IPS-15b (cell line): ENCODE data around the gene REEP5.

Source experiments
- H3K27me3 ChIP-seq: one replicate; pipeline ENCODE4 v1.6.1; 2013; ENCODE audit warnings: low read length; ENCODE audit not compliant: control insufficient read depth, insufficient read depth
- H3K36me3 ChIP-seq: one replicate; pipeline ENCODE4 v1.6.1; 2013; ENCODE audit warnings: low read length; ENCODE audit not compliant: control insufficient read depth, insufficient read depth
- H3K4me1 ChIP-seq: one replicate; pipeline ENCODE4 v1.6.1; 2013; ENCODE audit warnings: mild to moderate bottlenecking, low read length; ENCODE audit not compliant: control insufficient read depth, insufficient read depth
- H3K4me3 ChIP-seq: one replicate; pipeline ENCODE4 v1.5.1; 2013; ENCODE audit warnings: low read depth, low read length
- H3K9ac ChIP-seq: one replicate; pipeline ENCODE4 v1.6.1; 2013; ENCODE audit warnings: low read depth, mild to moderate bottlenecking, low read length
- H3K9me3 ChIP-seq: one replicate; pipeline ENCODE4 v1.6.1; 2013; ENCODE audit warnings: mild to moderate bottlenecking, low read length; ENCODE audit not compliant: control insufficient read depth, insufficient read depth

Gene REEP5

DNA sequence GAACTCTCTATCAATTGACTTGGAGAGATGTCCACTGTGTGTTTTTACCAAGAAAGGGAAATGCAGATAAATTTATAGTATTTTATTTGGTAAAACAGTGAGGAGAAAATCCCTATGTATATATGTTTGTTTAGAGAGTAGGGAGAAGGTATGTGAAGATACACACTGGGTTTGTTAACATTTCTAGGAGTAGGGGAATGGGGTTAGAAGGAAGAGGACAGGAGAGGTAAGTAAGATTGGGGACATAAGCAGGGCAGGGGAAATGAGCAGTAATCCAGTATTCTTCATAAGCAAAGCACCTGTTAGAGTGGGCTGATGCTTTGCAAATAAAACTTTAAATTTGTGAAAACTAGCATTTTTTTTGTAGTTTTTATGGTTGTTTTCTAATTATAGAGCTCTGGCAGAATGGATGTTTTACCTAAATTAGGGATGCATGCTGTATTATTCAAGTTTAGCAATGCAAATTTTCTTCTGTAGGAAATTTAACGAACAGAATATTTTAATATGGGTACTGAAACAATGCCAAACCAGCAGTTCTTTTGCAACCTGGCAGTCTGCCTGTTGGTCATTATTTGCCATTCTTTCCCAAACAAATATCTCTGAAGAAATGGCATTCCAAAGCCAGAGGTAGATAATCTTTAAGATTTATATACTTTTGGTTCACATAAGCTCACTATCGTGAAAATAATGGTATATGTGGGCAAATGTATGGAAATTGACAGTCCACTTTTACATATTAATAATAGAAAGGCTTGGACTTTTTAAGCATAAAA lies 35.2 kb upstream of the REEP5 start:
- Histone ChIP-seq H3K36me3 (no peaks in the 10 kb centered on the region), H3K4me1 (no peaks in the 10 kb centered on the region), H3K9ac (no peak overlapping the region), H3K9me3 (no peaks in the 10 kb centered on the region), H3K4me3 (no peak overlapping the region), H3K27me3 (no peaks in the 10 kb centered on the region)

DNA sequence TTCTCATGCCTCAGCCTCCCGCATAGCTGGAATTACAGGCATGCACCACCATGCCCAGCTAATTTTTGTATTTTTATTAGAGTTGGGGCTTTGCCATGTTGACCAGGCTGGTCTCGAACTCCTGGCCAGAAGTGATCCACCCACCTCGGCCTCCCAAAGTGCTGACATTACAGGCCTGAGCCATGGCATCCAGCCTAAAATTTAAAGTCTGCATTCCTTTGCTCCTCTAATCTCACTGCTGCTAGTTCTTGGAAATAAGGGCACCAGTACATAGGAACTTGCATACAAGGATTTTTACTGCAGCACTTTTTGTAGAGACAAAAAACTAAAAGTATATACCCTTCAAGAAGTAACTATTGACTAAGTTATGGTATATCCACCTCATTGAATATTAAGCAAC lies 34.6 kb upstream of the REEP5 start:
- no peaks in the 10 kb centered on the region for H3K9me3 ChIP-seq
- H3K4me3 ChIP-seq: no peak overlapping the region
- H3K9ac ChIP-seq: no peak overlapping the region
- no peaks in the 10 kb centered on the region for H3K4me1 ChIP-seq
- H3K27me3 ChIP-seq: no peaks in the 10 kb centered on the region
- no peaks in the 10 kb centered on the region for H3K36me3 ChIP-seq

DNA sequence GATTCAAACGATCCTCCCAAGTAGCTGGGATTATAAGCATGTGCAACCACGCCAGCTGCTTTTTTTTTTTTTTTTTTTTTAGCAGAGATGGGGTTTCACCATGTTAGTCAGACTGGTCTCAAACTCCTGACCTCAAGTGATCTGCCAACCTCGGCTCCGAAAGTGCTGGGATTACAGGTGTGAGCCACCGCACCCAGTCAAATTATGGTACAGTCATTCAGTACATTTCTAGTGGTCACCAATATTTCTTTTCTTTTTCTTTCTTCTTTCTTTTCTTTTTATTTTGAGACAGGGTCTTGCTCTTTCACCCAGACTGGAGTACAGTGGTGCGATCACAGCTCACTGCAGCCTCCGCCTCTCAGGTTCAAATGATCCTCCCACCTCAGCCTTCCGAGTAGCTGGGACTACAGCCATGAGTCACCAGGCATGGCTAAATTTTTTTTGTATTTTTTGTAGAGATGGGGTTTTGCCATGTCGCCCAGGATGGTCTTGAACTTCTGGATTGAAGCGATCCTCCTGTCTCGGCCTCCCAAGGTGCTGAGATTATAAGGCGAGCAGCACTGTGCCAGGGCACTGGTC lies 29.2 kb upstream of the REEP5 start:
- no peaks in the 10 kb centered on the region for H3K27me3 ChIP-seq
- no peak overlapping the region for H3K4me3 ChIP-seq
- no peaks in the 10 kb centered on the region for H3K9me3 ChIP-seq
- no peaks in the 10 kb centered on the region for H3K36me3 ChIP-seq
- no peaks in the 10 kb centered on the region for H3K4me1 ChIP-seq
- H3K9ac ChIP-seq: no peak overlapping the region

DNA sequence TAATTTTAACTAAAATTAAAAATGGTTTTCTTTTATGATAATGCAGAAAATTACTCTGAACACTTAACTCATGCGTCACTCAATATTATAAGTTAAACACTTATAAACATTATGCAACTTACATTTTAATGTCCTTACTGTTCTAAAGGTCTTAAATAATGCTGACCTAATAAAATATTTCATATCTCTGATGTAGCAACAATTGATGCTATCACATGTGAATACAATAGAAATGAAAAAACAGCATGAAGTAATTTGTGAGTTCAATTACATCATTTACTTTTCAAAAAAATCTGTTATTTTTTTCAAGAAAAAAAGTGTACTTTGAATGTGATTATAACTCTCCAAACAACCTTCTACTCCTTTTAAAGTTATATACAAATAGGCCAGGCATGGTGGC lies 26.4 kb upstream of the REEP5 start:
- Histone ChIP-seq H3K36me3 (no peaks in the 10 kb centered on the region), H3K4me1 (no peaks in the 10 kb centered on the region), H3K9ac (no peak overlapping the region), H3K27me3 (no peaks in the 10 kb centered on the region), H3K4me3 (no peak overlapping the region), H3K9me3 (no peaks in the 10 kb centered on the region)

DNA sequence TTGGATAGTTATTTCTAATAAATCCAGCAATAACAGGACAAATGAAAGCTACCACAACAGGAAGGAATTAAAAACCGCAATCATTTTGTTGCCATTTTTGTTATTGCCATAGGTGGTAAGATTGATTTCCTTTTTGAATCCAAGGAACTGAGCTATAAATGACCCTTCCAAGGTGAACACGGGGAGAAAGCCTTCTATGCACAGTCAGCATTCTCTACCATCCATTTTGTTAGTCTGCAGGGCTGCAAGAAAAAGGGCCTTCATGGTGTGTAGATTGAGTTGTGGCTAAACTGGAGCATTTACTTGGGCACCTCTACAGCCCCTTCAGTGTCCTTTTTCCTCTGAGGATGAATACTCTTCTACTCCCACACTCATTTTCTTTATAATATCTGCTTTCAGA lies 18.6 kb upstream of the REEP5 start:
- no peak overlapping the region for H3K9ac ChIP-seq
- H3K36me3 ChIP-seq: no peaks in the 10 kb centered on the region
- no peaks in the 10 kb centered on the region for H3K27me3 ChIP-seq
- H3K9me3 ChIP-seq: no peaks in the 10 kb centered on the region
- H3K4me1 ChIP-seq: no peaks in the 10 kb centered on the region
- H3K4me3 ChIP-seq: no peak overlapping the region

DNA sequence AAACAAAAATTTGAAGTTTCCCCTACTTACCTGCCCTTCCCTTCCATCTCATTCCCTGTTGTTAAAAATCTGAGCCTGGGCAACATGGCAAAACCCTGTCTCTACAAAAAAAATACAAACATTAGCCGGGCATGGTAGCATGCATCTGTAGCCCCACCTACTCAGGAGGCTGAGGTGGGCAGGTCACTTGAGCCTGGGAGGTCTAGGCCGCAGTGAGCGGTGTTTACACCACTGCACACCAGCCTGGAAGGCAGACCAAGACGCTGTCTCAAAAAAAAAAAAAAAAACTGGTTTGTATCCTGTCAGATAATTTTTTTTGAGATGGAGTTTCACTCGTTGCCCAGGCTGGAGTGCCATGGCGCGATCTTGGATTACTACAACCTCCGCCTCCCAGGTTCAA lies 16.3 kb upstream of the REEP5 start:
- Histone ChIP-seq H3K9me3 (no peaks in the 10 kb centered on the region), H3K27me3 (no peaks in the 10 kb centered on the region), H3K36me3 (no peaks in the 10 kb centered on the region), H3K4me1 (no peaks in the 10 kb centered on the region), H3K9ac (no peak overlapping the region), H3K4me3 (no peak overlapping the region)

DNA sequence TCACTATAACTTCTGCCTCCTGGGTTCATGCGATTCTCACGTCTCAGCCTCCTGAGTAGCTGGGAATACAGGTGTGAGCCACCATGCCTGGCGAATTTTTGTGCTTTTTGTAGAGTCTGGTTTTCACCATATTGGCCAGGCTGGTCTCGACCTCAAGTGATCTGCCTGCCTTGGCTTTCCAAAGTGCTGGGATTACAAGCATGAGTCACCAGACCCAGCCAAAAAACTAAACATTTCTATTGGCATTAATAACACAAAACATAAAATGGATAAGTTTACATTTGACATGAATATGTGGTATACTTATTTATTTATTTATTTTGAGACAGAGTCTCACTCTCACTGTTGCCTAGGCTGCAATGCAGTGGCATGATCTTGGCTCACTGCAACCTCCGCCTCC lies 13.6 kb upstream of the REEP5 start:
- H3K27me3 ChIP-seq: no peaks in the 10 kb centered on the region
- no peaks in the 10 kb centered on the region for H3K9me3 ChIP-seq
- no peaks in the 10 kb centered on the region for H3K36me3 ChIP-seq
- no peaks in the 10 kb centered on the region for H3K4me1 ChIP-seq
- no peak overlapping the region for H3K9ac ChIP-seq
- no peak overlapping the region for H3K4me3 ChIP-seq

DNA sequence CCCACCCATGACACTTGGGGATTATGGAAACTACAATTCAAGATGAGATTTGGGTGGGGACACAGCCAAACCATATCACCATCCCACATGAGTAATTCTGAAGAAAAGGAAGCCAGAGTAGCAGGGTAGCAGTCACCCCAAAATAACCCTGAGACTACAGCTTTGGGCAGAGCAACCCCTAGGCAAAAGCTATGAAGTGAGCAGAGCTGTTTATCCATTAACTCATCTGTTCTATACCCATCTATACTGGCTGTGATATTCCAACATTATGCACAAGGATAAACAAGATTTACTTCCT lies 12.3 kb upstream of the REEP5 start:
- Histone ChIP-seq H3K9ac (no peak overlapping the region), H3K9me3 (no peaks in the 10 kb centered on the region), H3K27me3 (no peaks in the 10 kb centered on the region), H3K4me3 (no peak overlapping the region), H3K4me1 (no peaks in the 10 kb centered on the region), H3K36me3 (no peaks in the 10 kb centered on the region)

DNA sequence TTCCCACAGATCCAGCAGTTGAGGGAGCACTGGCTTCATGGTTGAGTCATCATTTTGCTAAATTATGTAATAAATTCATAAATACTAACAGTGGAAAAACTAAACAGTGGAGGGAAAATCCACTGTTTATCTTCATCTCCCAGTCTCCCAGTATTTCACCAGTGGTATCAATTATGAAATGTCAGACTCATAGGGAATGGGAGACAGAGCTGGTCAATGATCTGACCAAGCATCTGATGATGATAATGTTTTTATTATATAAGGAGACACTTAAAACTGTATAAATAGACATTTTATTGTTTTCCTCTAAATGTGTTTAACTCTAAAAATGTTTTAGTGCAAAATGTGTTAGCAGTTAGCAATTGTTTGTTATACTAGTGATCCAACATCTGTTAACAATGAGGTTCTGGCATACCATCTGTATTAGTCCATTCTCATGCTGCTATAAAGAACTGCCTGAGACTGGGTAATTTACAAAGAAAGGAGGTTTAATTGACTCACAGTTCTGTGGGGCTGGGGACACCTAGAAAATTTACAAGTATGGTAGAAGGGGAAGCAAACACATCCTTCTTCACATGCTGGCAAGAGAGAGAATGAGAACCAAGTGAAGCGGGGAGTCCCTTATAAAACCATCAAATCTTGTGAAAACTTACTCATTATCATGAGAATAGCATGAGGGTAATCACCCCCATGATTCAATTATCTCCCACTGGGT lies 11.8 kb upstream of the REEP5 start:
- no peaks in the 10 kb centered on the region for H3K9me3 ChIP-seq
- no peak overlapping the region for H3K4me3 ChIP-seq

DNA sequence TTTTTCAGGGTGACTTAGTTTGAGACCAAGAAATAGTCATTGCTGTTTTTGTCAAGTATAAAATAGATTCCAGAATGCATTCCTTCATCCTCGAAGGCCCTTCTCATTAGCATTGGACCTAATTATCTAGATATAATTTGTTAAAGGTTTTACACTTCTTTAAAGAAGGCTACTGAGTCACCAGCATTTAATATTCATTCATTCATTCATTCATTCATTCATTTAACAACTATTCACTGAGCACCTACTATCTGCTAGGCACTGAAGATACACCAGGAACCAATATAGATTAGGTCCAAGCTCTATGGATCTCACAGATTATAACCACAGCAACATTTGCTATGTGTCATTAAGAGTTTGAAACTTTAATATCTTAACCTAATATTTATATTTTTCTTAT lies 11.1 kb upstream of the REEP5 start:
- H3K27me3 ChIP-seq: no peaks in the 10 kb centered on the region
- H3K9me3 ChIP-seq: no peaks in the 10 kb centered on the region
- H3K4me3 ChIP-seq: no peak overlapping the region
- no peak overlapping the region for H3K9ac ChIP-seq
- no peaks in the 10 kb centered on the region for H3K36me3 ChIP-seq
- H3K4me1 ChIP-seq: no peaks in the 10 kb centered on the region

More for the DNA sequence above, 11.8 kb upstream of the REEP5 start:
- Histone ChIP-seq H3K27me3 (no peaks in the 10 kb centered on the region), H3K4me1 (no peaks in the 10 kb centered on the region), H3K36me3 (no peaks in the 10 kb centered on the region), H3K9ac (no peak overlapping the region)

DNA sequence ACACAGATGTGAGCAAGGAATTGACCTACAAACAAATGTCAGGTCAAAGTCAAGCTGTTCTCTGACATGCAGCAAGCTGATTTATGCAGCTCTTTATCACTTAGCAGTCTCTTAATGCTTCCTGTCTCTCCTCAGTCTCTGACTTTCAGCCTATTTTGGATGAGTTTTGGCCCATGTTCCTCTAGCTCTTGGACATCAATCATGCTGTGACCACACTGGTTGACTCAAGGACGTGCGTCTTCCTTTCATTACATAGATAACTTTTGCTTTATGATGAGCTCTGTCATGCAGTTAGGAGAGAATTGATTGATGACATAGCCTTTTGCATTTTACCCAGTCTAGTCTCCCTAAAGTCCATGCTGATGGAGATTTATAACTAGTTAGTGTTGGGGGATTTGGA lies 9.4 kb upstream of the REEP5 start:
- H3K4me1 ChIP-seq: no peaks in the 10 kb centered on the region
- no peaks in the 10 kb centered on the region for H3K9me3 ChIP-seq
- no peak overlapping the region for H3K9ac ChIP-seq
- no peak overlapping the region for H3K4me3 ChIP-seq
- no peaks in the 10 kb centered on the region for H3K36me3 ChIP-seq
- H3K27me3 ChIP-seq: no peaks in the 10 kb centered on the region

DNA sequence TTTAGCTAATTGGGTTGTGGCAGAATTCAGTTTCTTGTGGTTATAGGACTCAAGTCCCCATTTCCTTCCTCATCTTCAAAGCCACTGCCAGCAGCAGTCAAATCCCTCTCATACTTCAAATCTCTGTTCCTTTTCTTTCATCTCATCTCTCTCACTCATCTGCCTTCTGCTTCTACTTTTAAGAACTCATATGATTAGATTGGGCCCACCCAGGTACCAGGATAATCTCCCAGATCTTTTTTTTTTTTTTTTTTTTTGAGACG lies 8.0 kb upstream of the REEP5 start:
- Histone ChIP-seq H3K9ac (no peak overlapping the region), H3K27me3 (no peaks in the 10 kb centered on the region), H3K9me3 (no peaks in the 10 kb centered on the region), H3K4me3 (no peak overlapping the region), H3K36me3 (no peaks in the 10 kb centered on the region), H3K4me1 (no peaks in the 10 kb centered on the region)
